RWPE2 (cell line): ENCODE results near the gene ZSCAN31.

Experiments
- ATAC-seq: fragments of 200-7000 bp; cut with Tn5 transposase; 3 replicates; pipeline ENCODE4 v1.9.1; 2021; ENCODE audit warnings: low read depth
- DNase-seq: peaks from one replicate; pipeline ENCODE4 v3.0.0-alpha.2; 2020; ENCODE audit warnings: low spot score
- H3K27ac ChIP-seq: fragments of 450-650 bp; 2 replicates; pipeline ENCODE4 v1.5.1; 2017; ENCODE audit warnings: mild to moderate bottlenecking; ENCODE audit not compliant: poor library complexity, severe bottlenecking
- H3K27me3 ChIP-seq: fragments of 250-450 bp; sonication (Bioruptor Pico); 2 replicates; pipeline ENCODE4 v1.5.1; 2021; ENCODE audit warnings: mild to moderate bottlenecking, moderate library complexity; ENCODE audit not compliant: insufficient read depth, poor library complexity, severe bottlenecking
- H3K36me3 ChIP-seq: fragments of 250-450 bp; sonication (Bioruptor Pico); 2 replicates; pipeline ENCODE4 v1.5.1; 2020; ENCODE audit warnings: low read depth, mild to moderate bottlenecking, moderate library complexity
- H3K4me1 ChIP-seq: fragments of 250-450 bp; sonication (Bioruptor Pico); 2 replicates; pipeline ENCODE4 v1.5.1; 2021; ENCODE audit warnings: mild to moderate bottlenecking, moderate library complexity; ENCODE audit not compliant: insufficient read depth, poor library complexity, severe bottlenecking
- H3K4me3 ChIP-seq: fragments of 250-450 bp; sonication (Bioruptor Pico); 2 replicates; pipeline ENCODE4 v1.5.1; 2021; ENCODE audit warnings: mild to moderate bottlenecking, moderate library complexity; ENCODE audit not compliant: severe bottlenecking
- H3K9me3 ChIP-seq: fragments of 250-450 bp; sonication (Bioruptor Pico); 2 replicates; pipeline ENCODE4 v1.5.1; 2021; ENCODE audit warnings: mild to moderate bottlenecking, moderate library complexity; ENCODE audit not compliant: severe bottlenecking
- CTCF ChIP-seq: fragments of 450-650 bp; IDR thresholded peaks from one replicate; pipeline ENCODE4 v1.5.1; 2017; ENCODE audit warnings: mild to moderate bottlenecking, moderate library complexity; ENCODE audit not compliant: poor library complexity, severe bottlenecking

ZSCAN31 gene

GRCh38 chr6:28295326-28295725, 40.6 kb downstream of the ZSCAN31 start:
- no peaks in the 10 kb centered on the region for H3K9me3 ChIP-seq
- ATAC-seq = no peak
- no peaks in the 10 kb centered on the region for H3K27me3 ChIP-seq
- H3K4me1 ChIP-seq = no peaks in the 10 kb centered on the region
- no peak overlapping the region for H3K27ac ChIP-seq
- no peak for DNase-seq
- no peak for TF ChIP-seq CTCF
- peaks cover 3% of the 10 kb centered on the region; the same call in 1 of the 2 replicates for H3K36me3 ChIP-seq
- H3K4me3 ChIP-seq = no peak overlapping the region

- peaks cover 24% of the 10 kb centered on the region for H3K36me3 ChIP-seq
- no peaks in the 10 kb centered on the region for H3K4me1 ChIP-seq
- no peaks in the 10 kb centered on the region for H3K27me3 ChIP-seq
- no peaks in the 10 kb centered on the region for H3K9me3 ChIP-seq
- no peak for DNase-seq
- TF ChIP-seq CTCF = no peak
- no peak overlapping the region for H3K4me3 ChIP-seq
- ATAC-seq = no peak
- no peak overlapping the region for H3K27ac ChIP-seq
These were observed 44.4 kb downstream of the ZSCAN31 start for GRCh38 chr6:28291573-28291972.

- peaks cover 6% of the 10 kb centered on the region for H3K4me1 ChIP-seq
- H3K9me3 ChIP-seq = no peaks in the 10 kb centered on the region
- H3K36me3 ChIP-seq = peaks cover 36% of the 10 kb centered on the region
- TF ChIP-seq CTCF = no peak
- no peak overlapping the region for H3K27ac ChIP-seq
- DNase-seq = no peak
- H3K27me3 ChIP-seq = no peaks in the 10 kb centered on the region
- no peak overlapping the region for H3K4me3 ChIP-seq
- no peak for ATAC-seq
These were observed 53.0 kb downstream of the ZSCAN31 start for GRCh38 chr6:28282926-28283325.

GRCh38 chr6:28281288-28282064, 54.5 kb downstream of the ZSCAN31 start, which contains the start of gene PGBD1:
TSS of gene PGBD1 (plus strand) at chr6:28281572. CDS start at chr6:28283814, 2,242 bp downstream.
- Histone ChIP-seq H3K27me3 (no peaks in the 10 kb centered on the region), H3K9me3 (no peaks in the 10 kb centered on the region), H3K36me3 (peaks cover 26% of the 10 kb centered on the region), H3K4me1 (peaks cover 6% of the 10 kb centered on the region), H3K4me3 (peak within 1 kb of the TSS; percentile 73), H3K27ac (peak within 1 kb of the TSS; percentile 6)
- no peak for TF ChIP-seq CTCF
- DNase-seq (peak; percentile 82), ATAC-seq (peak; percentile 94)
